ENCODE results near the gene ABHD1. TPM values are rescaled to one million over a fixed set of nuclear protein-coding genes. Genes with fewer than 3 reads are reported as not detected.

ABHD1 gene
- total RNA-seq, 4 donors from 2014 or later = 0.48 TPM; not detected in 3

DNA sequence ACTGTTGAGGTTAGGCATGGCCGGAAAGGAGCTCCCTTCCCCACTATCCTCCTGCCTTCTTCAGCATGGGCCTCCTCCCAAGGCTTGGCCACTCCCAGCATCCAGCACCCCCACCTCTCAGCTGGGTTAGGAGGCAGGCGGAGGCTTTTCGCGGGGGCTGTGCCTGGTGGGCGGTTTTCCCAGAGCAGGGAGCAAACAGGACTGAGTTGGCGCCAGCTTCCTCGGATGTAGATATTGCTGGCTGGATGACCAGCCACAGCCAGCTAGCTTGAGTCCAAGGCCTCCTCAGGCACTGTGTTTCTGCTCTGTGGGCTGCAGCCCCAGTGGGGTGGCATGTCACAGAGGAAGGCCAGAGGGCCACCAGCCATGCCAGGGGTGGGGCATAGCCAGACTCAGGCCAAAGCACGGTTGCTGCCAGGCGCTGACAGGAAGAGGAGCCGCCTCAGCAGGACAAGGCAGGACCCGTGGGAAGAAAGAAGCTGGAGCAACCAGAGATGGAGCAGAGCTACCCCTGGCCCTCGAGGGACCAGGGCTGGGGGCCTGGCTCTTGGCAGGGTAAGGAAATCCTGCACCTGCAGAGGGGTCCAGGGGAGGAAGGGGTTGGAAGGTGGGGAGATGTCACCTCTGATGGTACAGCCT lies 25.3 kb downstream of the ABHD1 start, which contains the start of gene TCF23:
Gene TCF23, plus strand, starts transcription at position 204 of the 639 bp plus-strand sequence. Its CDS starts 130 bp downstream, at position 334.
- WGBS, 2 donors (ENCODE audit: low coverage in 1 of 2) = 66% methylated on average over 8 of the region's 12 CpGs; no CpG with 5 or more reads in 1 of the 2 donors
- in situ Hi-C loops (cut with MboI; ENCODE audit: low pct_ligation_motif_present in 1 of 4, low pct_unique_long_range_greater_than_20kb in 1 of 4, low sequenced_read_pairs in 3 of 4) (no loop called here), intact Hi-C loops (cut with DNase I; ENCODE audit: low total_unique reads) (no loop called here)
- no peaks in the 10 kb centered on the region for H3K27me3 ChIP-seq
- no peak for TF ChIP-seq POLR2A (IDR thresholded peaks at IDR 0.05)
- TF ChIP-seq, protein P1, sequence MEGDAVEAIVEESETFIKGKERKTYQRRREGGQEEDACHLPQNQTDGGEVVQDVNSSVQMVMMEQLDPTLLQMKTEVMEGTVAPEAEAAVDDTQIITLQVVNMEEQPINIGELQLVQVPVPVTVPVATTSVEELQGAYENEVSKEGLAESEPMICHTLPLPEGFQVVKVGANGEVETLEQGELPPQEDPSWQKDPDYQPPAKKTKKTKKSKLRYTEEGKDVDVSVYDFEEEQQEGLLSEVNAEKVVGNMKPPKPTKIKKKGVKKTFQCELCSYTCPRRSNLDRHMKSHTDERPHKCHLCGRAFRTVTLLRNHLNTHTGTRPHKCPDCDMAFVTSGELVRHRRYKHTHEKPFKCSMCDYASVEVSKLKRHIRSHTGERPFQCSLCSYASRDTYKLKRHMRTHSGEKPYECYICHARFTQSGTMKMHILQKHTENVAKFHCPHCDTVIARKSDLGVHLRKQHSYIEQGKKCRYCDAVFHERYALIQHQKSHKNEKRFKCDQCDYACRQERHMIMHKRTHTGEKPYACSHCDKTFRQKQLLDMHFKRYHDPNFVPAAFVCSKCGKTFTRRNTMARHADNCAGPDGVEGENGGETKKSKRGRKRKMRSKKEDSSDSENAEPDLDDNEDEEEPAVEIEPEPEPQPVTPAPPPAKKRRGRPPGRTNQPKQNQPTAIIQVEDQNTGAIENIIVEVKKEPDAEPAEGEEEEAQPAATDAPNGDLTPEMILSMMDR (IDR thresholded peaks at IDR 0.05) = no peak
- no peak for TF ChIP-seq EP300 (IDR thresholded peaks at IDR 0.05; ENCODE audit: low read depth)
- no peak for TF ChIP-seq POLR2AphosphoS5 (IDR thresholded peaks at IDR 0.05)
- H3K27ac ChIP-seq = no peak within 1 kb of the TSS
- no peak for DNase-seq
- H3K4me1 ChIP-seq = no peaks in the 10 kb centered on the region
- H3K4me3 ChIP-seq = no peak within 1 kb of the TSS
- H3K36me3 ChIP-seq = no peaks in the 10 kb centered on the region
- H3K9me3 ChIP-seq = no peaks in the 10 kb centered on the region

DNA sequence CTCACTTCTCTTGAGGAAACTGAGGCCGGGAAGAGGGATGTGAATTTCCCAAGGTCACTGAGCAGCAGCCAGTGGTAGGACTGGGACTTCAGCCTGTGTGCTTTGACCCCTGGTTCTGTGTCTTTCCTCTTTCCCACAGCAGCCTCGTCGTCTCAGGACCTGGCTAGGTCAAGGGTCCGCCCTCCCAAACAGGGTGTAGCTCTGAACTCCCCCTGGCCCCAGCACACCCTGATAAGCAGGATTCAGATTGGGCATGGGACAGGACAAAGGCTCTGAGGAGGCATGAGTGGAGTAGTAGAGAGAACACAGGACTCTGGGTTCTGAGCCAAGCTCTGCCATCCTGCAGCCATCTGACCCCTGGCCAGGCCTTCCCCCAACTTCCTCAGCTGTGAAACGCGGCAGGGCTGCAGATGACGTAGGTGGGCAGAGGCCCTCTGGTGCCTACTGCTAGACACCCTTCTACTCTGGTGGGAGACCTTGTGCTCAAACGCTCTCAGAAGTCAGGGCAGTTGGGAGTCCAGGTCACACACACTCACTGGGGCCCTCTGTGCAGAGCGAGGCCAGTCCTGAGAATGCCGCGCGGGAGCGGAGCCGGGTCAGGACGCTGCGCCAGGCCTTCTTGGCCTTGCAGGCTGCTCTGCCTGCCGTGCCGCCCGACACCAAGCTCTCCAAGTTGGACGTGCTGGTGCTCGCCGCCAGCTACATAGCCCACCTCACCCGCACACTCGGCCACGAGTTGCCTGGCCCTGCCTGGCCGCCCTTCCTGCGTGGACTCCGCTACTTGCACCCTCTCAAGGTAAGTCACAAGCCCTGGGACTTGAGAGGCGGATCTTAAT lies 26.2 kb downstream of the ABHD1 start:
- no peak for DNase-seq
- Histone ChIP-seq H3K27ac (no peak overlapping the region), H3K9me3 (no peaks in the 10 kb centered on the region), H3K36me3 (no peaks in the 10 kb centered on the region), H3K4me1 (no peaks in the 10 kb centered on the region), H3K4me3 (no peak overlapping the region), H3K27me3 (no peaks in the 10 kb centered on the region)
- intact Hi-C loops (cut with DNase I; ENCODE audit: low total_unique reads) = no loop called here
- in situ Hi-C loops (cut with MboI; ENCODE audit: low pct_ligation_motif_present in 1 of 4, low pct_unique_long_range_greater_than_20kb in 1 of 4, low sequenced_read_pairs in 3 of 4) = no loop called here
- WGBS, 2 donors (ENCODE audit: low coverage in 1 of 2) = 86% methylated on average over 25 of the region's 29 CpGs; no CpG with 5 or more reads in 1 of the 2 donors
- TF ChIP-seq POLR2A (IDR thresholded peaks at IDR 0.05) = no peak
- TF ChIP-seq, protein P1 (IDR thresholded peaks at IDR 0.05) = no peak
- no peak for TF ChIP-seq EP300 (IDR thresholded peaks at IDR 0.05; ENCODE audit: low read depth)
- no peak for TF ChIP-seq POLR2AphosphoS5 (IDR thresholded peaks at IDR 0.05)

DNA sequence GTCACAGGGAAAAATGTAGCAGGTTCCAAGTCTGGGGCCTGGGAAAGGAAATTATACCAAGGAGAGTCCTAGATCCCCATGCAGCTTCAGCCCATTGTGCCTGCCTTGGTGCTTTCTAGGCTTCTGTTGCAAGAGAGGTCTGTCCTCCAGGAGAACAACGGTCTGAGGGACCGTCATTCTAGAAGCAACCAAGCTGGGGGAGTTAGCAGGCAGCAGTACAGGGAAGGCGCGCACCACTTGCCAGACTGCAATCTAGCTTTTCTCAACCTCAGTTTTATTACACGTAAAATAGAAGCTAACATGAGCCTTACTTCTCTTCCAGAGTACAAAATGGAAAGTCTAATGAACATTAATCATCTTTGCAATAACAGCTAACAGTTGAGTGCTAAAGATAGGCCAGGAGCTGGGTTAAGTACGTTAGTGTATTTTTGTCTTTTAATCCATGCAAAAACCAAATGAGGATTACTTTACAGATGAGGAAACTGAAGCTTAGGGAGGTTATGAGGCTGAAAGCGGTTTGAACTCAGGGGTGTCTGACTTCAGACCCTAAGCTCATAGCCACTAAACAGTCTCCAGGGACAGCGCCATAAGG lies 27.1 kb downstream of the ABHD1 start:
- Histone ChIP-seq H3K27ac (no peak overlapping the region), H3K27me3 (no peaks in the 10 kb centered on the region), H3K9me3 (no peaks in the 10 kb centered on the region), H3K4me1 (no peaks in the 10 kb centered on the region), H3K36me3 (no peaks in the 10 kb centered on the region), H3K4me3 (no peak overlapping the region)
- TF ChIP-seq, protein P1 (IDR thresholded peaks at IDR 0.05) = no peak
- no peak for TF ChIP-seq EP300 (IDR thresholded peaks at IDR 0.05; ENCODE audit: low read depth)
- TF ChIP-seq POLR2AphosphoS5 (IDR thresholded peaks at IDR 0.05) = no peak
- TF ChIP-seq POLR2A (IDR thresholded peaks at IDR 0.05) = no peak
- no peak for DNase-seq
- in situ Hi-C loops (cut with MboI; ENCODE audit: low pct_ligation_motif_present in 1 of 4, low pct_unique_long_range_greater_than_20kb in 1 of 4, low sequenced_read_pairs in 3 of 4) (no loop called here), intact Hi-C loops (cut with DNase I; ENCODE audit: low total_unique reads) (no loop called here)
- WGBS, 2 donors (ENCODE audit: low coverage in 1 of 2) = 85 to 94% methylated on average over 7 to 8 of the region's 8 CpGs

Data from transverse colon (tissue), 4 donors.